Esophagus muscularis mucosa (tissue), 4 donors: ENCODE results near the gene PHC2. TPM values are rescaled to one million over a fixed set of nuclear protein-coding genes. Genes with fewer than 3 reads are reported as not detected.

Source experiments
- DNase-seq: peaks from one replicate; pipeline ENCODE4 v3.0.0-alpha.2; 2017; ENCODE audit errors: extremely low spot score
- H3K27ac ChIP-seq, 4 donors: fragments of 200-600 bp; sonication (generic); replicated peaks in 1 of 4; 1 replicate in 3 of 4; 2 replicates in 1 of 4; pipeline ENCODE4 v1.5.1; 2016 to 2019; ENCODE audit warnings: mild to moderate bottlenecking in 1 of 4
- H3K27me3 ChIP-seq, 4 donors: fragments of 200-600 bp; sonication (generic); one replicate each; pipeline versions ENCODE4 v1.5.1 to v1.6.0; 2016 to 2019
- H3K36me3 ChIP-seq, 4 donors: fragments of 200-600 bp; sonication (generic); one replicate each; pipeline ENCODE4 v1.5.1; 2016 to 2019
- H3K4me1 ChIP-seq, 4 donors: fragments of 200-600 bp; sonication (generic); one replicate each; pipeline ENCODE4 v1.5.1; 2016 to 2019
- H3K4me3 ChIP-seq, 4 donors: fragments of 200-600 bp; sonication (generic); 1 replicate in 2 of 4; 2 replicates in 2 of 4; pipeline ENCODE4 v1.5.1; 2016 to 2019; ENCODE audit warnings: mild to moderate bottlenecking in 4 of 4, moderate library complexity in 1 of 4
- H3K9me3 ChIP-seq, 4 donors: fragments of 200-600 bp; sonication (generic); 1 replicate in 3 of 4; 2 replicates in 1 of 4; pipeline ENCODE4 v1.5.1; 2016 to 2019
- EP300 ChIP-seq: sonication (generic); formaldehyde crosslinking; IDR thresholded peaks from one replicate; pipeline ENCODE4 v1.6.1; 2017; ENCODE audit warnings: antibody characterized with exemption
- POLR2A ChIP-seq: fragments of 450-650 bp; IDR thresholded peaks from one replicate; pipeline ENCODE4 v1.6.1; 2017; ENCODE audit warnings: antibody characterized with exemption, moderate library complexity, mild to moderate bottlenecking, low read depth
- POLR2AphosphoS5 ChIP-seq, 2 donors: sonication (generic); formaldehyde crosslinking; IDR thresholded peaks; one replicate each; pipeline ENCODE4 v1.6.1; 2017; ENCODE audit warnings: antibody characterized with exemption in 2 of 2
- WGBS: methylation state at CpG from one replicate; pipeline ENCODE4 v1.1.5; 2018; 5-methylcytosine and 5-hydroxymethylcytosine counted together
- intact Hi-C: fragments of 100-400 bp; cut with DNase I; formaldehyde crosslinking; loops from one replicate; pipeline ENCODE4 v1.15.1; 2023
- total RNA-seq, 4 donors: library from RNA; depleted of rRNA; stranded (reverse); fragments of >200 nt; gene quantifications; one replicate each; pipeline versions ENCODE4 v1.1.0 to v1.2.1, GENCODE V29; 2016
- TF ChIP-seq, protein P1 (sequence below), 3 experiments: fragments of 200-600 bp in 2 of 3; fragments of 450-650 bp in 1 of 3; sonication (generic) in 2 of 3; IDR thresholded peaks; one replicate each; pipeline ENCODE4 v1.5.1; 2017 to 2019; ENCODE audit warnings: antibody characterized with exemption in 3 of 3, mild to moderate bottlenecking in 2 of 3, moderate library complexity in 1 of 3

The PHC2 gene
- total RNA-seq, 4 donors from 2014 or later, result 104 to 274 (median 201) TPM

DNA sequence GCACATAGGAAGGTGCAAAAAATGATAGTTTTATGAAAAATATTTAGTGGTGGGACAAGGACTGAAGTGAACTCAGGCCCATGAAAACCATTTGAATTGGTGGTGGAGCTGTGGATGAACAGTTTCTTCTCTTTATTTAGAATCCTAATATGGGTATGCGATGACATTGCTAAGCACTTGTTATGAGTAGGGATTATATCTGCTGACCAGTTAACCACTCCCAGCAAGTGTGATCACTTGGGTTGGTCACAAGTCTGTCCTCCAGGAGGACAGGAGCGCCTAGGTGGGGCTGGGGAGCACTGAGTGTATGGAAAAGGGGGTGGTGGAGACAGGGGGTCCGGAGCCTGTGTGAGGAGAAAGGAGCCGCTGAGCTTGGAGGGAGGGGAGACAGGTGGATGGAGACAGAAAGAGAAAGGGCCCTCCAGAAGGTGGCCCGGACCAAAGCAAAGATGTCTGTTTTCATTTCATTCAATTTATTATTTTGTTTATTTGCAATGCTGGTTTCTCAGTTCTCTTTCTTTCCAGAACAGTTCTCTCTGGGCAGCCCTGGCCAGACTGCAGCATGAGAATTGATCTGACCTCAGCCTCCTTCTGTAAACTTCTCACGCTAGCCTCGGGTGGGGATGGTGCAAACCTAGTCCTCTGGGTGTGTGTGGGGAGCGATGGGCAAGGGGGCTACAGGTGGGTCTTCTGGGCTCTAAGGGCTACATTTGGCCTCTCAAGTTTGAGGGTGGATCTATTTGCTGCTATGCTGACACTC is 31.7 kb upstream of the PHC2 start:
- Histone ChIP-seq H3K36me3 (no peaks in the 10 kb centered on the region), H3K27me3 (no peaks in the 10 kb centered on the region), H3K4me1 (peaks cover 23 to 59% (median 46%) of the 10 kb centered on the region in 4 donors), H3K4me3 (no peak overlapping the region), H3K9me3 (no peaks in the 10 kb centered on the region), H3K27ac (peak overlapping the region in 1 of 4 donors; percentile 22)
- DNase-seq, result no peak
- 84% methylated on average over 8 of the region's 8 CpGs for WGBS
- intact Hi-C loops, result no loop called here
- TF ChIP-seq, protein P1, sequence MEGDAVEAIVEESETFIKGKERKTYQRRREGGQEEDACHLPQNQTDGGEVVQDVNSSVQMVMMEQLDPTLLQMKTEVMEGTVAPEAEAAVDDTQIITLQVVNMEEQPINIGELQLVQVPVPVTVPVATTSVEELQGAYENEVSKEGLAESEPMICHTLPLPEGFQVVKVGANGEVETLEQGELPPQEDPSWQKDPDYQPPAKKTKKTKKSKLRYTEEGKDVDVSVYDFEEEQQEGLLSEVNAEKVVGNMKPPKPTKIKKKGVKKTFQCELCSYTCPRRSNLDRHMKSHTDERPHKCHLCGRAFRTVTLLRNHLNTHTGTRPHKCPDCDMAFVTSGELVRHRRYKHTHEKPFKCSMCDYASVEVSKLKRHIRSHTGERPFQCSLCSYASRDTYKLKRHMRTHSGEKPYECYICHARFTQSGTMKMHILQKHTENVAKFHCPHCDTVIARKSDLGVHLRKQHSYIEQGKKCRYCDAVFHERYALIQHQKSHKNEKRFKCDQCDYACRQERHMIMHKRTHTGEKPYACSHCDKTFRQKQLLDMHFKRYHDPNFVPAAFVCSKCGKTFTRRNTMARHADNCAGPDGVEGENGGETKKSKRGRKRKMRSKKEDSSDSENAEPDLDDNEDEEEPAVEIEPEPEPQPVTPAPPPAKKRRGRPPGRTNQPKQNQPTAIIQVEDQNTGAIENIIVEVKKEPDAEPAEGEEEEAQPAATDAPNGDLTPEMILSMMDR (IDR thresholded peaks at IDR 0.05), result no peak
- TF ChIP-seq EP300 (no peak), POLR2A (no peak), POLR2AphosphoS5 (IDR thresholded peaks at IDR 0.05) (no peak)

DNA sequence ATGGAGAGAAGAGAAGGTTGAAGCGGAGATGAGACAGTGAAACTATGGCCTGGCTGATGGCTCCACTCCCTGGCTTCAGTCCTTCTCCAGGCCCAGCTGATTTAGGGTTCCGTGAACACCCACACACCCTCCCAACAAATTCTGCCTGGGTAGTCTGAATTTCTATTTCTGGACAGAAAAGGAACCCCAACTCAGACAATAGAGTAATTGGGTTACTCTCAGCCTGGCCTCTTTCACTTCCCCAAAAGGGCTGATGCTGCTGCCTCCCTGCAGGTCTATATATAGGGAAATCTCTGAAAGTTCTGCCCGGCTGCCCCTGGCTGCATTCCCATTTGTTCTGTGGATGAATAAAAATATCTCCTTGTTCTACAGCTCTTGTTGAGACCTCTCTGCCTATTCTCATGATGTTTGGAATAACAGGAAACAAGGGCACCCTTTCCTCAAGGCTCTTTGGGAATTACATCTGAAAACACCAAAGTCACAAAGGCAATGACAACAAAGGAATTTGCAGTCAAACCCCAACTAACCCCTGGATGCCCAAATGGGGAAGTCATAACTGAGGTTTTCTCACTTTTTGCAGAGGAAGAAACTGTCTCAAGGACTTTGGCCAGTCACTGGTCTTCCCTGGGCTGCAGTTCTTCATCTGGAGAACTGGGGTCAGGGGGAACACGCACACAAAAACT is 30.2 kb upstream of the PHC2 start:
- Histone ChIP-seq H3K27ac (peak overlapping the region; percentile 66 to 83 (median 76)), H3K9me3 (no peaks in the 10 kb centered on the region), H3K36me3 (no peaks in the 10 kb centered on the region), H3K27me3 (no peaks in the 10 kb centered on the region), H3K4me1 (peaks cover 27 to 57% (median 45%) of the 10 kb centered on the region in 4 donors), H3K4me3 (no peak overlapping the region)
- WGBS, result 44% methylated on average over 4 of the region's 4 CpGs
- TF ChIP-seq POLR2AphosphoS5 (IDR thresholded peaks at IDR 0.05), result peak in 1 of 2 donors; percentile 10
- no peak for TF ChIP-seq EP300
- no peak for TF ChIP-seq POLR2A
- TF ChIP-seq, protein P1 (IDR thresholded peaks at IDR 0.05), result no peak
- no peak for DNase-seq
- intact Hi-C loops, result no loop called here

DNA sequence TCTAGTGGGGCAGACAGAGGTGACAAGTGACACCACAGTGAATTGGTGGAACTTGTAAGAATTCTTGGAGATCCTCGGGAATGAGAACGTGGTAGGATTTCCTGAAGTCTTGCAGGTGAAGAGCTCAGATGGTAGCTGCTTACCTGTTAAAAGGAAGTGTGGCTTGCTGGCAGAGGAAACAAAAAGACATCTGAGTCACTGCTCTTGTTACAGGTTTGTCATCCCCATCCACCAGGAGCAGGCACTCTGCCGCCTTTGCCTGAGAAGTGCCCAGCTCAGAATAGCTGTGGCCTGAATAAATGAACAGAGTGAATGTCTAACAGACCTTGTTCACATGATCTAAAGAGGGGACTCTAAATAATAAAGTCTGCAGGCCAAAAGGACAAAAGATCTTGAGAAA is 29.2 kb upstream of the PHC2 start:
- no peak for TF ChIP-seq POLR2AphosphoS5 (IDR thresholded peaks at IDR 0.05)
- no peak for TF ChIP-seq EP300
- no peak for TF ChIP-seq POLR2A
- TF ChIP-seq, protein P1 (IDR thresholded peaks at IDR 0.05), result no peak
- WGBS, result 91% methylated on average over 3 of the region's 3 CpGs
- peaks cover 27 to 61% (median 51%) of the 10 kb centered on the region in 4 donors for H3K4me1 ChIP-seq
- peak overlapping the region; percentile 66 to 83 (median 76) for H3K27ac ChIP-seq
- H3K4me3 ChIP-seq, result no peak overlapping the region
- no peaks in the 10 kb centered on the region for H3K27me3 ChIP-seq
- no peaks in the 10 kb centered on the region for H3K9me3 ChIP-seq
- intact Hi-C loops, result no loop called here
- DNase-seq, result no peak
- no peaks in the 10 kb centered on the region for H3K36me3 ChIP-seq

DNA sequence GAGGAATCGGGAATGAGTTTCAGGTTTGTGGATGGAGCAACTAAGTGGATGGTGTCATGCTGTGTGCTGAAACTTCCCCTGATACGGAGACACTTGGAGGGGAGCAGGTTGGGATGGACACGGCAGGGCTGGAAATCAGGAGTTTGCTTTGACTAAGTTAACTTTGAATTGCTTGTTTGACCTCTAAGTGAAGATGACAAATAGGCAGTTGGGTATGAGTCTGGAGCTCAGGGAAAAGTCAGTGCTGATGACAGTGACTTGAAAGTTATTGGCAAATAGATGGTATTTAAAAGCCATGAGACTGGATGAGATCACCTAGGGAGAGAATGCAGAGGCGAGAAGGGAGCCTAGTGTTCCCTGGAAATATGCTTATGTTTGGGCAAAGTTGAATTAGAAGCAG is 28.8 kb upstream of the PHC2 start:
- WGBS, result 65% methylated on average over 4 of the region's 4 CpGs
- no peaks in the 10 kb centered on the region for H3K36me3 ChIP-seq
- no peak overlapping the region for H3K4me3 ChIP-seq
- H3K27me3 ChIP-seq, result no peaks in the 10 kb centered on the region
- intact Hi-C loops, result no loop called here
- peak overlapping the region; percentile 66 to 83 (median 76) for H3K27ac ChIP-seq
- H3K4me1 ChIP-seq, result peaks cover 27 to 61% (median 51%) of the 10 kb centered on the region in 4 donors
- DNase-seq, result no peak
- H3K9me3 ChIP-seq, result no peaks in the 10 kb centered on the region
- TF ChIP-seq POLR2AphosphoS5 (IDR thresholded peaks at IDR 0.05) (no peak), EP300 (no peak), POLR2A (no peak)
- TF ChIP-seq, protein P1 (IDR thresholded peaks at IDR 0.05), result no peak
